ENCODE results near the gene ADD3. TPM values are rescaled to one million over a fixed set of nuclear protein-coding genes. Genes with fewer than 3 reads are reported as not detected.
"Not testable (repeated sequence)": the region's sequence is repeated elsewhere in the genome, so short reads cannot be mapped to it uniquely, and the experiment has no call there.

ADD3 gene
- total RNA-seq, 4 donors from 2014 or later = 91.9 to 185 (median 155) TPM

GRCh38 chr10:109979215-109979614, 28.6 kb upstream of the ADD3 start:
- WGBS, 2 donors = 60 to 74% methylated on average over 2 of the region's 2 CpGs
- intact Hi-C loops (cut with DNase I; ENCODE audit: low total_unique reads) = no loop called here
- TF ChIP-seq POLR2A (IDR thresholded peaks at IDR 0.05) (no peak), CTCF (IDR thresholded peaks at IDR 0.05) (no peak)
- no peak overlapping the region for H3K4me3 ChIP-seq (ENCODE audit: low read depth, poor library complexity, severe bottlenecking)
- no peak for DNase-seq (ENCODE audit: low spot score in 2 of 2)

- H3K4me3 ChIP-seq (ENCODE audit: low read depth, poor library complexity, severe bottlenecking) = no peak overlapping the region
- intact Hi-C loops (cut with DNase I; ENCODE audit: low total_unique reads) = no loop called here
- DNase-seq (ENCODE audit: low spot score in 2 of 2) = no peak
- WGBS, 2 donors = 36 to 38% methylated on average over 2 of the region's 2 CpGs
- no peak for TF ChIP-seq POLR2A (IDR thresholded peaks at IDR 0.05)
- no peak for TF ChIP-seq CTCF (IDR thresholded peaks at IDR 0.05)
Measured at GRCh38 chr10:109981650-109982049, 26.1 kb upstream of the ADD3 start.

- no peak for DNase-seq (ENCODE audit: low spot score in 2 of 2)
Measured at GRCh38 chr10:109982123-109982522, 25.7 kb upstream of the ADD3 start.

GRCh38 chr10:109982812-109983211, 25.0 kb upstream of the ADD3 start:
- WGBS, 2 donors = 59 to 61% methylated on average over 1 of the region's 1 CpG
- no peak overlapping the region for H3K4me3 ChIP-seq (ENCODE audit: low read depth, poor library complexity, severe bottlenecking)
- no peak for TF ChIP-seq CTCF (IDR thresholded peaks at IDR 0.05)
- TF ChIP-seq POLR2A (IDR thresholded peaks at IDR 0.05) = no peak
- intact Hi-C loops (cut with DNase I; ENCODE audit: low total_unique reads) = no loop called here
- DNase-seq (ENCODE audit: low spot score in 2 of 2) = no peak

More at GRCh38 chr10:109982123-109982522, 25.7 kb upstream of the ADD3 start:
- H3K4me3 ChIP-seq (ENCODE audit: low read depth, poor library complexity, severe bottlenecking) = no peak overlapping the region
- intact Hi-C loops (cut with DNase I; ENCODE audit: low total_unique reads) = no loop called here
- WGBS, 2 donors = 40 to 48% methylated on average over 3 of the region's 3 CpGs
- TF ChIP-seq POLR2A (IDR thresholded peaks at IDR 0.05) (no peak), CTCF (IDR thresholded peaks at IDR 0.05) (no peak)

GRCh38 chr10:109984013-109984412, 23.8 kb upstream of the ADD3 start:
- intact Hi-C loops (cut with DNase I; ENCODE audit: low total_unique reads) = no loop called here
- TF ChIP-seq POLR2A (IDR thresholded peaks at IDR 0.05) = no peak
- no peak for TF ChIP-seq CTCF (IDR thresholded peaks at IDR 0.05)

GRCh38 chr10:109985768-109986167, 22.0 kb upstream of the ADD3 start:
- intact Hi-C loops (cut with DNase I; ENCODE audit: low total_unique reads); DNase-seq (ENCODE audit: low spot score in 2 of 2); H3K4me3 ChIP-seq (ENCODE audit: low read depth, poor library complexity, severe bottlenecking): not testable (repeated sequence)
- 90 to 94% methylated on average over 3 of the region's 3 CpGs for WGBS, 2 donors

More at GRCh38 chr10:109984013-109984412, 23.8 kb upstream of the ADD3 start:
- no peak overlapping the region for H3K4me3 ChIP-seq (ENCODE audit: low read depth, poor library complexity, severe bottlenecking)
- DNase-seq (ENCODE audit: low spot score in 2 of 2) = no peak
- WGBS, 2 donors = 53% methylated on average over 2 of the region's 2 CpGs
